Measurements from ENCODE around the gene TEX101.

TEX101 gene

GRCh38 chr19:43444531-43445287, 30.0 kb downstream of the TEX101 start:
- intact Hi-C loops (cut with DNase I): loop anchor here (5.0 kb wide), 1 partner anchor 58 kb away; the partner anchor contains the start of gene PHLDB3
- no peak for DNase-seq

- DNase-seq: no peak
- intact Hi-C loops (cut with DNase I): loop anchor here (5.0 kb wide), 1 partner anchor 57 kb away; the partner anchor contains the start of gene PHLDB3
Measured at GRCh38 chr19:43445426-43445825, 30.7 kb downstream of the TEX101 start.

GRCh38 chr19:43446746-43447489, 32.2 kb downstream of the TEX101 start:
- DNase-seq: peak; percentile 65 to 98 (median 84)
- intact Hi-C loops (cut with DNase I): loop anchor here (1.0 to 5.0 kb wide), 2 partner anchors 55 to 72 kb away; partner anchors contain the start of gene PHLDB3

GRCh38 chr19:43447655-43448054, 33.0 kb downstream of the TEX101 start:
- intact Hi-C loops (cut with DNase I): loop anchor here (1.0 to 5.0 kb wide), 2 partner anchors 55 to 72 kb away; partner anchors contain the start of gene PHLDB3

GRCh38 chr19:43450545-43450997, 35.9 kb downstream of the TEX101 start:
- DNase-seq: peak in 2 of 10 donors; percentile 14 to 15
- intact Hi-C loops (cut with DNase I): no loop called here

More at GRCh38 chr19:43447655-43448054, 33.0 kb downstream of the TEX101 start:
- DNase-seq: peak in 1 of 10 donors; percentile 7

- DNase-seq: no peak
- intact Hi-C loops (cut with DNase I): no loop called here
Measured at GRCh38 chr19:43452582-43452981, 37.9 kb downstream of the TEX101 start.

- DNase-seq: no peak
- intact Hi-C loops (cut with DNase I): no loop called here
Measured at GRCh38 chr19:43454031-43454430, 39.3 kb downstream of the TEX101 start.

- DNase-seq: peak in 1 of 10 donors; percentile 12
- intact Hi-C loops (cut with DNase I): no loop called here
Measured at GRCh38 chr19:43455321-43456113, 40.8 kb downstream of the TEX101 start.

GRCh38 chr19:43457809-43458208, 43.1 kb downstream of the TEX101 start:
- no peak for DNase-seq
- intact Hi-C loops (cut with DNase I): no loop called here

- intact Hi-C loops (cut with DNase I): no loop called here
- DNase-seq: peak in 2 of 10 donors; percentile 9 to 30
Measured at GRCh38 chr19:43460362-43461016, 45.8 kb downstream of the TEX101 start.

- DNase-seq: peak in 1 of 10 donors; percentile 83
- intact Hi-C loops (cut with DNase I): no loop called here
Measured at GRCh38 chr19:43461303-43461702, 46.6 kb downstream of the TEX101 start.

- intact Hi-C loops (cut with DNase I): no loop called here
- peak in 1 of 10 donors; percentile 13 for DNase-seq
Measured at GRCh38 chr19:43462383-43462782, 47.7 kb downstream of the TEX101 start.

GRCh38 chr19:43462785-43463380, 48.2 kb downstream of the TEX101 start:
- intact Hi-C loops (cut with DNase I): no loop called here
- no peak for DNase-seq

GRCh38 chr19:43463381-43464133, 48.9 kb downstream of the TEX101 start:
- intact Hi-C loops (cut with DNase I): no loop called here
- DNase-seq: peak; percentile 72 to 98 (median 84)

GRCh38 chr19:43464134-43464775, 49.6 kb downstream of the TEX101 start:
- peak in 8 of 10 donors; percentile 39 to 93 (median 62) for DNase-seq
- intact Hi-C loops (cut with DNase I): no loop called here

GRCh38 chr19:43465468-43466120, 50.9 kb downstream of the TEX101 start, which contains the start of gene LYPD3:
TSS of gene LYPD3 (minus strand) at chr19:43465608. CDS start at chr19:43465571, 37 bp downstream.
- intact Hi-C loops (cut with DNase I): no loop called here
- no peak for DNase-seq

GRCh38 chr19:43466793-43467192, 52.1 kb downstream of the TEX101 start:
- intact Hi-C loops (cut with DNase I): no loop called here
- DNase-seq: no peak

GRCh38 chr19:43467276-43467675, 52.6 kb downstream of the TEX101 start:
- intact Hi-C loops (cut with DNase I): no loop called here
- no peak for DNase-seq

All from posterior cingulate gyrus (tissue), 11 donors.